ENCODE measurements around the gene SLC17A4. TPM values are rescaled to one million over a fixed set of nuclear protein-coding genes. Genes with fewer than 3 reads are reported as not detected.

SLC17A4 gene
- total and polyA plus RNA-seq, 2 of the 13 experiments (the other 11 are each of a cell fraction or from before 2014, with no cell fraction given), result 0.07 TPM; not detected in 1

DNA sequence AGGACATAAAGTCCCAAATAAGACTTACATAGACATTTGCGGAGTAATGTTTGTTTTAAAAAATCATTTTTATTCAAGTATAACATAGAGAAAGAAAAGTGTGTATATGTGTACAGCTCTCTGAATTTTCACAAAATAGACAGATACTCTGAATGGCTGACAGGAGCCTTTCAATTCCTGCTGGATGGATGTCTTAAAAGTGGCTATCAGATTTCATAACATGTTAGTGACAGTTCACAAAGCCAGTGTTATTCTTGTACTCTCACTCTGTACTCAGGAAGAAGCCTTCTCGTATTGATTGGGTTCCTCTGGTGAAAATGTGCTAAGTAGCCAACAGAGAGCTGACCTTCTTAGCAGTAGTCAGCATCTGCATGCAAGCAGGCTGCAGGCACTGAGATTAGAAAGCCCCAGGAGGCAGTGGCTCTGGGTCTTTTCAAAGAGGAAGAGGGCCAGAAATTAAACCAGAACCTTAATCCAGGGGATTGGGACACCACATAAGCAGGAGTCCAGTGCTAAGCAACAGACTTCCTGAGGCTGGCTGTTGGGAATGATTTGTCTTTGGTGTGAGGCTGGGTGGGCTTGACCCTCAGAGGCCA is 19.7 kb downstream of the SLC17A4 start (continued):
- TF ChIP-seq, protein P1, sequence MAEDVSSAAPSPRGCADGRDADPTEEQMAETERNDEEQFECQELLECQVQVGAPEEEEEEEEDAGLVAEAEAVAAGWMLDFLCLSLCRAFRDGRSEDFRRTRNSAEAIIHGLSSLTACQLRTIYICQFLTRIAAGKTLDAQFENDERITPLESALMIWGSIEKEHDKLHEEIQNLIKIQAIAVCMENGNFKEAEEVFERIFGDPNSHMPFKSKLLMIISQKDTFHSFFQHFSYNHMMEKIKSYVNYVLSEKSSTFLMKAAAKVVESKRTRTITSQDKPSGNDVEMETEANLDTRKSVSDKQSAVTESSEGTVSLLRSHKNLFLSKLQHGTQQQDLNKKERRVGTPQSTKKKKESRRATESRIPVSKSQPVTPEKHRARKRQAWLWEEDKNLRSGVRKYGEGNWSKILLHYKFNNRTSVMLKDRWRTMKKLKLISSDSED (CRISPR knock-in tag; IDR thresholded peaks at IDR 0.05), result no peak
- no peak for TF ChIP-seq ZNF10 (CRISPR knock-in tag; IDR thresholded peaks at IDR 0.05; ENCODE audit: borderline replicate concordance, low read depth)
- TF ChIP-seq, protein P2, sequence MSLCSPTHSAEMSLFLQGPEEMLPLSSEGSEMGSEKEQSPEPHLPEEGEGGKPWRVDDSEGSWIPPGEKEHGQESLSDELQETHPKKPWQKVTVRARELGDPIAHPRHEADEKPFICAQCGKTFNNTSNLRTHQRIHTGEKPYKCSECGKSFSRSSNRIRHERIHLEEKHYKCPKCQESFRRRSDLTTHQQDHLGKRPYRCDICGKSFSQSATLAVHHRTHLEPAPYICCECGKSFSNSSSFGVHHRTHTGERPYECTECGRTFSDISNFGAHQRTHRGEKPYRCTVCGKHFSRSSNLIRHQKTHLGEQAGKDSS (CRISPR knock-in tag; IDR thresholded peaks at IDR 0.05; ENCODE audit: borderline replicate concordance, low read depth), result no peak

DNA sequence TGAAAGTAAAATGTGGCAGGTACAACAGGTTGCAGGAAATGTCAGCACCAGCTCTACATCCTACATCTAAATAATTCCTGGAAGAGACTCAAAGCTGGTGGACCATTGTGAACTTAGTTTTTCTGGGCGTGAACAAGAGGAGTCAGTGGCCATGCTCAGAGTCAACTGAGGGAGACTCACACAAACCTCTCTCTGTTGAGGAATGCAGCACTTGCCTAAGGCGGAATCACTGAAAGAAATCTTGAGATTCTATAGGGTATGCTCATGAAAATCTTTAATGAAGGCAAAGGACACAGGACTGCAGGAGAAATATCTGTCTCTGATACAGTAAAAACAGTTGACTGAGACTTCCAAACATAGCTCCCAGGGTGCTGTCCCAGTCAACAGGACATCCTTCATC is 22.5 kb downstream of the SLC17A4 start:
- intact Hi-C loops (cut with micrococcal nuclease; ENCODE audit: unreplicated experiment) (no loop called here), in situ Hi-C loops (cut with HindIII; ENCODE audit: extremely low pct_ligation_motif_present, low pct_unique_long_range_greater_than_20kb) (no loop called here)
- H4K20me1 ChIP-seq (ENCODE audit: insufficient read depth, low read length), result no peaks in the 10 kb centered on the region
- no peak overlapping the region for H2AFZ ChIP-seq (ENCODE audit: low read length)
- CTCF ChIA-PET (ENCODE audit: low intra/inter-chr PET ratio, low total read pairs), result no interaction called here
- 39% methylated on average over 2 of the region's 2 CpGs for WGBS (ENCODE audit: low lambda C conversion rate)
- TF ChIP-seq HNRNPH1 (optimal IDR thresholded peaks at IDR 0.05; ENCODE audit: low read depth, low read length), result no peak
- TF ChIP-seq KDM6A (CRISPR knock-in tag; IDR thresholded peaks at IDR 0.05; ENCODE audit: low read depth), result no peak
- TF ChIP-seq NFE2 (CRISPR knock-in tag; IDR thresholded peaks at IDR 0.05), result no peak
- TF ChIP-seq ZKSCAN1 (IDR thresholded peaks at IDR 0.05; ENCODE audit: low read length), result no peak
- no peak for TF ChIP-seq TP53 (CRISPR knock-in tag; conservative IDR thresholded peaks at IDR 0.05)
- TF ChIP-seq, protein P3, sequence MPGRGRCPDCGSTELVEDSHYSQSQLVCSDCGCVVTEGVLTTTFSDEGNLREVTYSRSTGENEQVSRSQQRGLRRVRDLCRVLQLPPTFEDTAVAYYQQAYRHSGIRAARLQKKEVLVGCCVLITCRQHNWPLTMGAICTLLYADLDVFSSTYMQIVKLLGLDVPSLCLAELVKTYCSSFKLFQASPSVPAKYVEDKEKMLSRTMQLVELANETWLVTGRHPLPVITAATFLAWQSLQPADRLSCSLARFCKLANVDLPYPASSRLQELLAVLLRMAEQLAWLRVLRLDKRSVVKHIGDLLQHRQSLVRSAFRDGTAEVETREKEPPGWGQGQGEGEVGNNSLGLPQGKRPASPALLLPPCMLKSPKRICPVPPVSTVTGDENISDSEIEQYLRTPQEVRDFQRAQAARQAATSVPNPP (CRISPR knock-in tag; IDR thresholded peaks at IDR 0.05), result no peak
- no peak for TF ChIP-seq SRSF4 (IDR thresholded peaks at IDR 0.05; ENCODE audit: low read depth, low read length, poor library complexity, severe bottlenecking)
- TF ChIP-seq ZNF709 (CRISPR knock-in tag; IDR thresholded peaks at IDR 0.05), result no peak
- no peak for TF ChIP-seq CBFB (CRISPR knock-in tag; IDR thresholded peaks at IDR 0.05)
- TF ChIP-seq NPAS2 (CRISPR knock-in tag; IDR thresholded peaks at IDR 0.05; ENCODE audit: borderline replicate concordance), result no peak
- no peak for TF ChIP-seq HMG20B (CRISPR knock-in tag; conservative IDR thresholded peaks at IDR 0.05)
- TF ChIP-seq GATAD2A (CRISPR knock-in tag; IDR thresholded peaks at IDR 0.05), result no peak
- TF ChIP-seq YY1 (IDR thresholded peaks at IDR 0.05; ENCODE audit: insufficient read depth, insufficient replicate concordance, low read depth, low read length), result no peak
- TF ChIP-seq PLRG1 (conservative IDR thresholded peaks at IDR 0.05), result no peak
- TF ChIP-seq, protein P4, sequence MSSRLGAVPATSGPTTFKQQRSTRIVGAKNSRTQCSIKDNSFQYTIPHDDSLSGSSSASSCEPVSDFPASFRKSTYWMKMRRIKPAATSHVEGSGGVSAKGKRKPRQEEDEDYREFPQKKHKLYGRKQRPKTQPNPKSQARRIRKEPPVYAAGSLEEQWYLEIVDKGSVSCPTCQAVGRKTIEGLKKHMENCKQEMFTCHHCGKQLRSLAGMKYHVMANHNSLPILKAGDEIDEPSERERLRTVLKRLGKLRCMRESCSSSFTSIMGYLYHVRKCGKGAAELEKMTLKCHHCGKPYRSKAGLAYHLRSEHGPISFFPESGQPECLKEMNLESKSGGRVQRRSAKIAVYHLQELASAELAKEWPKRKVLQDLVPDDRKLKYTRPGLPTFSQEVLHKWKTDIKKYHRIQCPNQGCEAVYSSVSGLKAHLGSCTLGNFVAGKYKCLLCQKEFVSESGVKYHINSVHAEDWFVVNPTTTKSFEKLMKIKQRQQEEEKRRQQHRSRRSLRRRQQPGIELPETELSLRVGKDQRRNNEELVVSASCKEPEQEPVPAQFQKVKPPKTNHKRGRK (CRISPR knock-in tag; IDR thresholded peaks at IDR 0.05), result no peak
- no peak for TF ChIP-seq MIER3 (CRISPR knock-in tag; IDR thresholded peaks at IDR 0.05; ENCODE audit: borderline replicate concordance)
- no peaks in the 10 kb centered on the region for H3K9me3 ChIP-seq (ENCODE audit: low read length)
- H3K4me3 ChIP-seq (replicated peaks in 1 of 3; ENCODE audit: insufficient read depth in 1 of 3, low read depth in 2 of 3, low read length in 3 of 3), result no peak overlapping the region
- ATAC-seq (no peak), DNase-seq (ENCODE audit: low spot score) (no peak), FAIRE-seq (no peak)
- no peaks in the 10 kb centered on the region for H3K36me3 ChIP-seq (replicated peaks in 1 of 2; ENCODE audit: control insufficient read depth in 1 of 2, insufficient read depth in 2 of 2, low read length in 2 of 2)
- POLR2A ChIA-PET, result no interaction called here
- 0 out of 5 replicates have a peak, but pooled peaks cover 0 to 6% of the 10 kb centered on the region in 2 experiments for H3K27me3 ChIP-seq (ENCODE audit: control insufficient read depth in 1 of 2, insufficient read depth in 2 of 2, low read length in 2 of 2)
- no peak overlapping the region for H3K9ac ChIP-seq (ENCODE audit: insufficient read depth, low read depth, low read length)
- no peak overlapping the region for H3K4me2 ChIP-seq (ENCODE audit: low read depth, low read length)
- H3K79me2 ChIP-seq (ENCODE audit: insufficient read depth, low read length), result no peaks in the 10 kb centered on the region
- H3K4me1 ChIP-seq (ENCODE audit: insufficient read depth, low read length), result no peaks in the 10 kb centered on the region
- BruUV-seq (replicated peaks), result no TSS peak
- no peak overlapping the region for H3K27ac ChIP-seq (ENCODE audit: extremely low read length, insufficient read depth, low read length)

All from HepG2 (cell line).